GM12878 (cell line): ENCODE data around the gene TNFAIP8L1.

Experiments
- CTCF ChIP-seq, 3 experiments: IDR thresholded peaks in 2 of 3; conservative IDR thresholded peaks in 1 of 3; 2 replicates each; pipeline ENCODE4 v1.5.1; 2011; ENCODE audit warnings: low read depth in 3 of 3, low read length in 3 of 3, mild to moderate bottlenecking in 3 of 3, control low read depth in 2 of 3, moderate library complexity in 2 of 3, inconsistent platforms in 1 of 3, mixed read lengths in 1 of 3; ENCODE audit not compliant: control insufficient read depth in 2 of 3, insufficient read depth in 1 of 3; ENCODE audit errors: extremely low read depth in 1 of 3
- DPF2 ChIP-seq: fragments of 450-650 bp; IDR thresholded peaks from 2 replicates; pipeline ENCODE4 v1.6.1; 2017; ENCODE audit warnings: mild to moderate bottlenecking

- TF ChIP-seq CTCF (IDR thresholded peaks at IDR 0.05 in 2 of 3, conservative IDR thresholded peaks at IDR 0.05 in 1 of 3; ENCODE audit: control insufficient read depth in 2 of 3, extremely low read depth in 1 of 3, insufficient read depth in 1 of 3, low read depth in 3 of 3, low read length in 3 of 3) (no peak), DPF2 (no peak)
Measured at GRCh38 chr19:4600893-4601292, 38.4 kb upstream of the TNFAIP8L1 start.
